IMR-90 (cell line): ENCODE measurements around the gene NKTR. TPM values are rescaled to one million over a fixed set of nuclear protein-coding genes. Genes with fewer than 3 reads are reported as not detected.
A peak's percentile ranks its signal among the peaks of the same experiment; 100 is the strongest.

Source experiments
- ATAC-seq: fragments of 200-7000 bp; cut with Tn5 transposase; 2 replicates; pipeline ENCODE4 v1.9.1; 2020; ENCODE audit warnings: low read depth, mild to moderate bottlenecking, moderate library complexity
- BruUV-seq: library from RNA; stranded (reverse); fragments of 400-500 nt; replicated peaks from 2 replicates; lab custom pipeline; 2021; lab: Mats Ljungman, UMichigan
- CTCF ChIA-PET: fragments of 300-600 bp; formaldehyde crosslinking; extraction: SDS; loops from one replicate; lab custom pipeline; 2021; ENCODE audit warnings: antibody characterized with exemption; lab: Yijun Ruan, JAX
- POLR2A ChIA-PET: fragments of 300-600 bp; sonication (Branson Sonifier 250); formaldehyde crosslinking; loops from one replicate; lab custom pipeline; 2022; ENCODE audit warnings: antibody characterized with exemption; ENCODE audit not compliant: unreplicated experiment; lab: Charles Lee
- DNase-seq: peaks from one replicate; pipeline ENCODE4 v3.0.0; 2013
- H2AFZ ChIP-seq: replicated peaks from 2 replicates; pipeline ENCODE3; 2013; ENCODE audit warnings: low read length, mild to moderate bottlenecking; ENCODE audit not compliant: poor library complexity
- H2AK5ac ChIP-seq: 2 replicates; pipeline ENCODE4 v1.6.1; 2013; ENCODE audit warnings: low read depth, low read length, inconsistent platforms
- H2AK9ac ChIP-seq: replicated peaks from 2 replicates; pipeline ENCODE3; 2013; ENCODE audit warnings: mild to moderate bottlenecking, low read depth, low read length, moderate library complexity; ENCODE audit not compliant: poor library complexity
- H2BK120ac ChIP-seq: 2 replicates; pipeline ENCODE4 v1.6.1; 2013; ENCODE audit warnings: low read depth, low read length, inconsistent platforms
- H2BK15ac ChIP-seq: 3 replicates; pipeline ENCODE4 v1.6.1; 2013; ENCODE audit warnings: low read depth, low read length, inconsistent platforms
- H2BK20ac ChIP-seq: 2 replicates; pipeline ENCODE4 v1.6.1; 2013; ENCODE audit warnings: low read depth, mild to moderate bottlenecking, inconsistent platforms, low read length, moderate library complexity
- H2BK5ac ChIP-seq: 2 replicates; pipeline ENCODE4 v1.6.1; 2013; ENCODE audit warnings: mild to moderate bottlenecking, low read depth, low read length, inconsistent platforms; ENCODE audit not compliant: poor library complexity, severe bottlenecking
- H3K14ac ChIP-seq: replicated peaks from 2 replicates; pipeline ENCODE4 v1.6.1; 2013; ENCODE audit warnings: low read depth, low read length, inconsistent platforms
- H3K18ac ChIP-seq: 2 replicates; pipeline ENCODE4 v1.6.1; 2013; ENCODE audit warnings: low read depth, low read length, control low read depth
- H3K23ac ChIP-seq: 2 replicates; pipeline ENCODE4 v1.6.1; 2013; ENCODE audit warnings: low read depth, low read length, inconsistent platforms
- H3K27ac ChIP-seq: 2 replicates; pipeline ENCODE4 v1.5.1; 2013; ENCODE audit warnings: mild to moderate bottlenecking, control low read depth, low read length; ENCODE audit not compliant: insufficient read depth
- H3K27me3 ChIP-seq: 2 replicates; pipeline ENCODE4 v1.6.1; 2013; ENCODE audit warnings: low read length; ENCODE audit not compliant: control insufficient read depth, insufficient read depth
- H3K36me3 ChIP-seq: 2 replicates; pipeline ENCODE4 v1.6.1; 2013; ENCODE audit warnings: low read length, mixed read lengths; ENCODE audit not compliant: control insufficient read depth, insufficient read depth
- H3K4ac ChIP-seq: 2 replicates; pipeline ENCODE4 v1.6.1; 2013; ENCODE audit warnings: low read depth, low read length, inconsistent platforms
- H3K4me1 ChIP-seq: 2 replicates; pipeline ENCODE4 v1.6.1; 2013; ENCODE audit warnings: low read length, mixed read lengths; ENCODE audit not compliant: control insufficient read depth, insufficient read depth
- H3K4me2 ChIP-seq: 2 replicates; pipeline ENCODE4 v1.6.1; 2013; ENCODE audit warnings: low read depth, mild to moderate bottlenecking, control low read depth, low read length, moderate library complexity
- H3K4me3 ChIP-seq: 2 replicates; pipeline ENCODE4 v1.5.1; 2013; ENCODE audit warnings: low read depth, mild to moderate bottlenecking, control low read depth, low read length, moderate library complexity; ENCODE audit not compliant: insufficient read depth
- H3K56ac ChIP-seq: 2 replicates; pipeline ENCODE4 v1.6.1; 2013; ENCODE audit warnings: low read length, inconsistent platforms; ENCODE audit not compliant: insufficient read depth; ENCODE audit errors: extremely low read depth
- H3K79me1 ChIP-seq, 2 experiments: 2 replicates each; pipeline ENCODE4 v1.6.1; 2013; ENCODE audit warnings: low read length in 2 of 2, inconsistent platforms in 1 of 2, low read depth in 1 of 2
- H3K9ac ChIP-seq: 2 replicates; pipeline ENCODE4 v1.6.1; 2013; ENCODE audit warnings: low read depth, low read length, control low read depth
- H3K9me1 ChIP-seq: 2 replicates; pipeline ENCODE4 v1.6.1; 2013; ENCODE audit warnings: low read length, inconsistent platforms; ENCODE audit not compliant: insufficient read depth
- H3K9me3 ChIP-seq: 2 replicates; pipeline ENCODE4 v1.6.1; 2013; ENCODE audit warnings: low read length; ENCODE audit not compliant: control insufficient read depth, insufficient read depth
- H4K20me1 ChIP-seq: 2 replicates; pipeline ENCODE4 v1.6.1; 2013; ENCODE audit warnings: low read length, inconsistent platforms; ENCODE audit not compliant: insufficient read depth
- H4K5ac ChIP-seq: 2 replicates; pipeline ENCODE4 v1.6.1; 2013; ENCODE audit warnings: mild to moderate bottlenecking, low read depth, low read length, control low read depth
- H4K8ac ChIP-seq, 2 experiments: 2 replicates each; pipeline ENCODE4 v1.6.1; 2013; ENCODE audit warnings: low read depth in 2 of 2, low read length in 2 of 2, control low read depth in 1 of 2, inconsistent platforms in 1 of 2
- H4K91ac ChIP-seq: 2 replicates; pipeline ENCODE4 v1.6.1; 2013; ENCODE audit warnings: low read depth, low read length, inconsistent platforms; ENCODE audit not compliant: insufficient read depth
- BHLHE40 ChIP-seq: fragments of 150-350 bp; IDR thresholded peaks from 2 replicates; pipeline ENCODE4 v1.6.1; 2016; ENCODE audit warnings: mild to moderate bottlenecking, low read depth, low read length
- CEBPB ChIP-seq: IDR thresholded peaks from 2 replicates; pipeline ENCODE4 v1.6.1; 2012; ENCODE audit warnings: low read depth, low read length, improper control_type of control experiment
- CHD1 ChIP-seq: IDR thresholded peaks from 2 replicates; pipeline ENCODE4 v1.6.1; 2012; ENCODE audit warnings: low read depth, low read length, improper control_type of control experiment
- ELK1 ChIP-seq: fragments of 150-350 bp; IDR thresholded peaks from 2 replicates; pipeline ENCODE4 v1.6.1; 2016; ENCODE audit warnings: low read depth, mild to moderate bottlenecking, low read length, moderate library complexity, borderline replicate concordance
- FOS ChIP-seq: fragments of 150-350 bp; IDR thresholded peaks from 2 replicates; pipeline ENCODE4 v1.6.1; 2016; ENCODE audit warnings: low read depth, low read length
- MAFK ChIP-seq: IDR thresholded peaks from 2 replicates; pipeline ENCODE4 v1.6.1; 2012; ENCODE audit warnings: low read depth, low read length, improper control_type of control experiment
- MAZ ChIP-seq: IDR thresholded peaks from 2 replicates; pipeline ENCODE4 v1.6.1; 2012; ENCODE audit warnings: low read depth, mild to moderate bottlenecking, low read length, improper control_type of control experiment, moderate library complexity, borderline replicate concordance
- MXI1 ChIP-seq: IDR thresholded peaks from 2 replicates; pipeline ENCODE4 v1.6.1; 2012; ENCODE audit warnings: low read depth, mild to moderate bottlenecking, low read length, moderate library complexity, borderline replicate concordance
- NFE2L2 ChIP-seq: fragments of 150-350 bp; IDR thresholded peaks from 2 replicates; pipeline ENCODE4 v1.6.1; 2016; ENCODE audit warnings: low read depth, mild to moderate bottlenecking, low read length
- POLR2A ChIP-seq: IDR thresholded peaks from 2 replicates; pipeline ENCODE4 v1.6.1; 2012; ENCODE audit warnings: mild to moderate bottlenecking, low read depth, low read length
- RAD21 ChIP-seq: IDR thresholded peaks from 2 replicates; pipeline ENCODE4 v1.6.1; 2012; ENCODE audit warnings: low read length, improper control_type of control experiment
- RCOR1 ChIP-seq: IDR thresholded peaks from 2 replicates; pipeline ENCODE4 v1.6.1; 2012; ENCODE audit warnings: mild to moderate bottlenecking, low read length, improper control_type of control experiment; ENCODE audit not compliant: insufficient replicate concordance
- RFX5 ChIP-seq: IDR thresholded peaks from 2 replicates; pipeline ENCODE4 v1.8.0; 2012; ENCODE audit warnings: low read depth, mild to moderate bottlenecking, low read length, moderate library complexity
- SMC3 ChIP-seq: fragments of 150-350 bp; IDR thresholded peaks from 2 replicates; pipeline ENCODE4 v1.6.1; 2016; ENCODE audit warnings: low read depth, mild to moderate bottlenecking, antibody characterized with exemption, low read length, moderate library complexity
- USF2 ChIP-seq: fragments of 150-350 bp; IDR thresholded peaks from 2 replicates; pipeline ENCODE4 v1.6.1; 2017; ENCODE audit warnings: mild to moderate bottlenecking, antibody characterized with exemption, low read length, low read depth
- WGBS, 2 experiments: methylation state at CpG; one replicate each; pipeline versions ENCODE4 v1.1.5 to v1.1.7; 2013; ENCODE audit warnings: missing lambda C conversion rate in 2 of 2; ENCODE audit not compliant: insufficient read length in 1 of 2; ENCODE audit errors: extremely low coverage in 2 of 2; 5-methylcytosine and 5-hydroxymethylcytosine counted together
- dilution Hi-C: fragments of 300-500 bp; cut with HindIII; formaldehyde crosslinking; loops from one replicate; pipeline ENCODE4 v1.14.3; 2018; ENCODE audit warnings: low sequenced_read_pairs; ENCODE audit not compliant: unreplicated experiment
- in situ Hi-C: fragments of 300-500 bp; cut with MboI; formaldehyde crosslinking; loops from 3 replicates; pipeline ENCODE4 v1.14.3; 2019; ENCODE audit warnings: low sequenced_read_pairs, inconsistent platforms, mixed read lengths
- intact Hi-C: fragments of 100-400 bp; cut with micrococcal nuclease; formaldehyde crosslinking; loops from 2 replicates; pipeline ENCODE4 v1.10.0; 2022
- polyA plus RNA-seq, 3 experiments: library from polyadenylated mRNA; depleted of rRNA; stranded (reverse); fragments of >200 nt; gene quantifications; 2 replicates each; pipeline ENCODE4 v1.2.3, GENCODE V29; 2012; ENCODE audit warnings: low replicate concordance in 1 of 3
- total RNA-seq: library from RNA; depleted of rRNA; stranded (reverse); fragments of >200 nt; gene quantifications from 2 replicates; pipeline ENCODE4 v1.2.3, GENCODE V29; 2012
- TF ChIP-seq, protein P1 (sequence below): conservative IDR thresholded peaks from 2 replicates; pipeline ENCODE4 v1.5.1; 2012; ENCODE audit warnings: mild to moderate bottlenecking, low read depth, low read length, improper control_type of control experiment

Gene NKTR
- total and polyA plus RNA-seq, 2 of the 4 experiments (the other 2 are of a cell fraction), result 24.0 to 30.7 TPM

DNA sequence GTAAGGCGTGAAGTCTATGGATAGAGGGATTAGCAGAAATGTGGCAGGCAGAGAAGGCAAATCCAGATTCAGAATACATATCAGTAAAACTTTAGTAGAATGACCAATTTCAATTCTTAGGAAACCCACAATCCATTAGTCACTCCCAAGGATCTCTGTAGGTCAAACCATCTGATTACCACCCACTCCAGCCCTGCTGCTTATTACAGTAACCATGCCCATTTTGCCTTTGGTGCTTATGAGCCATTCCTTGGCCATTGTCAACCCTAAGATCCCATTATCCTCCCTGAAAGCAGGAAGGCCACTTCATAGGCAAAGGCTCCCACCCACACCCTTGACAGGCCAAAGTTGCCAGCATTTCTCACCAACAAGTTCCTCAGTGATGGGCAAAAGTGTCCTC, 79.8 kb downstream of the NKTR start:
- Histone ChIP-seq H4K91ac (no peak overlapping the region), H3K9me1 (peaks cover 3% of the 10 kb centered on the region), H4K20me1 (no peaks in the 10 kb centered on the region), H3K36me3 (no peaks in the 10 kb centered on the region), H3K4me2 (no peak overlapping the region), H2AFZ (no peak overlapping the region), H3K18ac (no peak overlapping the region), H3K23ac (no peak overlapping the region), H3K9ac (no peak overlapping the region), H2BK20ac (no peak overlapping the region), H4K5ac (no peak overlapping the region), H3K4me1 (peaks cover 5% of the 10 kb centered on the region), H3K14ac (no peak overlapping the region), H3K4ac (no peak overlapping the region), H3K56ac (no peak overlapping the region), H3K9me3 (no peaks in the 10 kb centered on the region; the same call in 1 of the 2 replicates), H3K4me3 (no peak overlapping the region), H2BK5ac (no peak overlapping the region), H3K27ac (no peak overlapping the region), H2AK9ac (no peak overlapping the region), H2BK120ac (no peak overlapping the region), H4K8ac (no peak overlapping the region), H2AK5ac (no peak overlapping the region), H3K79me1 (no peaks in the 10 kb centered on the region), H2BK15ac (no peak overlapping the region), H3K27me3 (peaks cover 2% of the 10 kb centered on the region; the same call in 1 of the 2 replicates)
- WGBS, 2 experiments, result no CpG with 5 or more reads among the region's 1 CpG
- no TSS peak for BruUV-seq
- ChIA-PET CTCF (no interaction called here), POLR2A (no interaction called here)
- dilution Hi-C loops (no loop called here), in situ Hi-C loops (no loop called here), intact Hi-C loops (no loop called here)
- ATAC-seq (no peak), DNase-seq (peak; percentile 58)
- TF ChIP-seq FOS (no peak), CHD1 (no peak), RFX5 (no peak), NFE2L2 (no peak), BHLHE40 (no peak), POLR2A (no peak), MAFK (no peak), SMC3 (no peak), MAZ (no peak), ELK1 (no peak), RCOR1 (no peak), MXI1 (no peak), CEBPB (no peak), RAD21 (no peak), USF2 (no peak)
- TF ChIP-seq, protein P1, sequence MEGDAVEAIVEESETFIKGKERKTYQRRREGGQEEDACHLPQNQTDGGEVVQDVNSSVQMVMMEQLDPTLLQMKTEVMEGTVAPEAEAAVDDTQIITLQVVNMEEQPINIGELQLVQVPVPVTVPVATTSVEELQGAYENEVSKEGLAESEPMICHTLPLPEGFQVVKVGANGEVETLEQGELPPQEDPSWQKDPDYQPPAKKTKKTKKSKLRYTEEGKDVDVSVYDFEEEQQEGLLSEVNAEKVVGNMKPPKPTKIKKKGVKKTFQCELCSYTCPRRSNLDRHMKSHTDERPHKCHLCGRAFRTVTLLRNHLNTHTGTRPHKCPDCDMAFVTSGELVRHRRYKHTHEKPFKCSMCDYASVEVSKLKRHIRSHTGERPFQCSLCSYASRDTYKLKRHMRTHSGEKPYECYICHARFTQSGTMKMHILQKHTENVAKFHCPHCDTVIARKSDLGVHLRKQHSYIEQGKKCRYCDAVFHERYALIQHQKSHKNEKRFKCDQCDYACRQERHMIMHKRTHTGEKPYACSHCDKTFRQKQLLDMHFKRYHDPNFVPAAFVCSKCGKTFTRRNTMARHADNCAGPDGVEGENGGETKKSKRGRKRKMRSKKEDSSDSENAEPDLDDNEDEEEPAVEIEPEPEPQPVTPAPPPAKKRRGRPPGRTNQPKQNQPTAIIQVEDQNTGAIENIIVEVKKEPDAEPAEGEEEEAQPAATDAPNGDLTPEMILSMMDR, result no peak
